ENCODE data around the gene ATN1. TPM values are rescaled to one million over a fixed set of nuclear protein-coding genes. Genes with fewer than 3 reads are reported as not detected.

Gene ATN1
- total and polyA plus RNA-seq, 2 of the 8 experiments (the other 6 are each of a cell fraction or from before 2014, with no cell fraction given) = 20.6 to 73.4 TPM

DNA sequence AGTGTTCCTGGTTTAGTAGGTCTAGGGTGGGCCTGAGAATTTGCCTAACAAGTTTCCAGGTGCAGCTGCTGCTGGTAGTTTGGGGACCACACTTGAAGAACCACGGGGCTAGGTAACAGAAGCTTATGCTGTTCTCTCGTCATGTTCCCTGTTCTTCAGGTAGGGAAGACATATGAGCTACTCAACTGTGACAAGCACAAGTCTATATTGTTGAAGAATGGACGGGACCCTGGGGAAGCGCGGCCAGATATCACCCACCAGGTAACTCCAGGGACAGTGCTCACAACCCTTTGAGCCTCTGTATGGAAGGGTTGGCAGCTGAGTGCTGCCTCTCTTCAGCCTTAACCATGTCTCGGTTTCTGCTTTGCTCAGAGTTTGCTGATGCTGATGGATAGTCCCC, 46.4 kb downstream of the ATN1 start:
- POLR2A ChIA-PET (ENCODE audit: partially characterized antibody) = interaction anchor here (0.9 to 30.5 kb wide), 15 partner anchors 8 to 135 kb away, joined by 3 to 1596 read pairs (median 4); partner anchors contain the start of genes ATN1, C12orf57, C1RL and LPCAT3
- H2AFZ ChIP-seq (ENCODE audit: low read length) = no peak overlapping the region
- no peak overlapping the region for H3K27ac ChIP-seq (ENCODE audit: low read depth, low read length)
- CTCF ChIA-PET (ENCODE audit: partially characterized antibody) = interaction anchor here (1.1 to 3.6 kb wide), 3 partner anchors 11 to 43 kb away, joined by 3 to 25 read pairs (median 5); no protein-coding TSS in a partner anchor
- no peak overlapping the region for H4K91ac ChIP-seq (replicated peaks; ENCODE audit: insufficient read length, low read length)
- H3K9me3 ChIP-seq (ENCODE audit: insufficient read depth in 2 of 2, low read depth in 1 of 2, low read length in 1 of 2) = no peaks in the 10 kb centered on the region
- no peak overlapping the region for H2BK20ac ChIP-seq (ENCODE audit: low read length)
- no peak overlapping the region for H4K8ac ChIP-seq (ENCODE audit: extremely low read depth, insufficient read depth, low read length)
- H3K4me3 ChIP-seq (ENCODE audit: extremely low read depth in 1 of 4, insufficient read depth in 2 of 4, low read depth in 3 of 4, low read length in 4 of 4) = no peak overlapping the region
- peaks cover 0 to 5% (median 1%) of the 10 kb centered on the region in 4 experiments; a peak in 3 of 7 replicates for H3K4me1 ChIP-seq (replicated peaks in 1 of 4; ENCODE audit: control insufficient read depth in 3 of 4, insufficient read depth in 4 of 4, low read length in 3 of 4)
- FAIRE-seq = no peak
- no peak overlapping the region for H3K9ac ChIP-seq (replicated peaks in 1 of 4; ENCODE audit: extremely low read depth in 1 of 4, low read depth in 3 of 4, low read length in 3 of 4)
- H3K36me3 ChIP-seq (ENCODE audit: control insufficient read depth in 2 of 4, insufficient read depth in 4 of 4, low read length in 3 of 4) = peaks cover 22 to 50% (median 41%) of the 10 kb centered on the region in 4 experiments
- H4K5ac ChIP-seq (ENCODE audit: insufficient read length, low read depth, low read length) = no peak overlapping the region
- TF ChIP-seq RAD21 (IDR thresholded peaks at IDR 0.05 in 1 of 2, conservative IDR thresholded peaks at IDR 0.05 in 1 of 2; ENCODE audit: low read depth in 2 of 2, low read length in 2 of 2) (no peak), MAFK (IDR thresholded peaks at IDR 0.05; ENCODE audit: low read depth, low read length) (no peak), TCF12 (IDR thresholded peaks at IDR 0.05; ENCODE audit: low read depth, low read length) (no peak), RFX5 (IDR thresholded peaks at IDR 0.05; ENCODE audit: borderline replicate concordance, low read depth, low read length) (no peak), POLR2A (IDR thresholded peaks at IDR 0.05; ENCODE audit: control extremely low read depth in 1 of 2, low read depth in 2 of 2, low read length in 2 of 2) (no peak; a peak in 1 of 3 replicates), EZH2 (IDR thresholded peaks at IDR 0.05; ENCODE audit: low read depth, low read length, severe bottlenecking) (no peak)
- TF ChIP-seq, protein P1, sequence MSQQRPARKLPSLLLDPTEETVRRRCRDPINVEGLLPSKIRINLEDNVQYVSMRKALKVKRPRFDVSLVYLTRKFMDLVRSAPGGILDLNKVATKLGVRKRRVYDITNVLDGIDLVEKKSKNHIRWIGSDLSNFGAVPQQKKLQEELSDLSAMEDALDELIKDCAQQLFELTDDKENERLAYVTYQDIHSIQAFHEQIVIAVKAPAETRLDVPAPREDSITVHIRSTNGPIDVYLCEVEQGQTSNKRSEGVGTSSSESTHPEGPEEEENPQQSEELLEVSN (IDR thresholded peaks at IDR 0.05) = no peak
- TF ChIP-seq, protein P2, sequence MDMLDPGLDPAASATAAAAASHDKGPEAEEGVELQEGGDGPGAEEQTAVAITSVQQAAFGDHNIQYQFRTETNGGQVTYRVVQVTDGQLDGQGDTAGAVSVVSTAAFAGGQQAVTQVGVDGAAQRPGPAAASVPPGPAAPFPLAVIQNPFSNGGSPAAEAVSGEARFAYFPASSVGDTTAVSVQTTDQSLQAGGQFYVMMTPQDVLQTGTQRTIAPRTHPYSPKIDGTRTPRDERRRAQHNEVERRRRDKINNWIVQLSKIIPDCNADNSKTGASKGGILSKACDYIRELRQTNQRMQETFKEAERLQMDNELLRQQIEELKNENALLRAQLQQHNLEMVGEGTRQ (IDR thresholded peaks at IDR 0.05; ENCODE audit: low read length) = no peak
- peaks cover 4% of the 10 kb centered on the region for H3K23me2 ChIP-seq (ENCODE audit: low read depth, low read length)
- H3K56ac ChIP-seq (replicated peaks; ENCODE audit: insufficient read length, low read depth, low read length) = no peak overlapping the region
- H3K27me3 ChIP-seq (replicated peaks in 1 of 4; ENCODE audit: control insufficient read depth in 3 of 4, extremely low read depth in 1 of 4, insufficient read depth in 3 of 4, low read length in 3 of 4) = no peaks in the 10 kb centered on the region
- H2BK15ac ChIP-seq (ENCODE audit: low read length) = no peak overlapping the region
- WGBS, 2 experiments (ENCODE audit: extremely low coverage in 1 of 2, insufficient coverage in 1 of 2, insufficient read length in 1 of 2, insufficient replicate concordance in 2 of 2, low coverage in 1 of 2, low lambda C conversion rate in 2 of 2, missing lambda C conversion rate in 1 of 2) = 94% methylated on average over 6 of the region's 6 CpGs; no CpG with 5 or more reads in 1 of the 2 experiments
- H3K14ac ChIP-seq (ENCODE audit: insufficient read length) = no peak overlapping the region
- no peak overlapping the region for H2AK5ac ChIP-seq (ENCODE audit: low read depth, low read length)
- H3K79me2 ChIP-seq (ENCODE audit: control insufficient read depth in 1 of 2, insufficient read depth in 2 of 2, low read length in 2 of 2) = peaks cover 10 to 33% of the 10 kb centered on the region in 2 experiments
- H2BK5ac ChIP-seq (ENCODE audit: low read depth, low read length) = no peak overlapping the region
- no peak overlapping the region for H3K18ac ChIP-seq (ENCODE audit: extremely low read depth, low read length)
- H2BK120ac ChIP-seq (replicated peaks; ENCODE audit: low read depth, low read length) = no peak overlapping the region
- no peak for DNase-seq (ENCODE audit: low read depth in 1 of 2, low spot score in 2 of 2)
- H4K20me1 ChIP-seq (replicated peaks in 1 of 2; ENCODE audit: control insufficient read depth in 1 of 2, insufficient read depth in 2 of 2, low read length in 2 of 2) = peaks cover 5 to 6% of the 10 kb centered on the region in 2 experiments
- H3K4me2 ChIP-seq (ENCODE audit: insufficient read depth in 1 of 2, low read depth in 2 of 2, low read length in 2 of 2) = no peak overlapping the region
- no peak overlapping the region for H3K23ac ChIP-seq (ENCODE audit: insufficient read length)
- H3K79me1 ChIP-seq (ENCODE audit: low read depth, low read length) = peaks cover 6% of the 10 kb centered on the region; the same call in 1 of the 2 replicates
- H3K4ac ChIP-seq (replicated peaks; ENCODE audit: insufficient read length, low read depth, low read length) = no peak overlapping the region
- no peak overlapping the region for H2BK12ac ChIP-seq (ENCODE audit: low read depth, low read length)

Data from H1 (cell line).